GM21515 (cell line): Measurements from ENCODE around the gene CSTPP1.
"Not testable (repeated sequence)": the region's sequence is repeated elsewhere in the genome, so short reads cannot be mapped to it uniquely, and the experiment has no call there.

Experiments used
- ATAC-seq: cut with Tn5 transposase; IDR thresholded peaks from one replicate; pipeline ENCODE4 v1.9.1; 2021; ENCODE audit not compliant: unreplicated experiment

CSTPP1 gene

DNA sequence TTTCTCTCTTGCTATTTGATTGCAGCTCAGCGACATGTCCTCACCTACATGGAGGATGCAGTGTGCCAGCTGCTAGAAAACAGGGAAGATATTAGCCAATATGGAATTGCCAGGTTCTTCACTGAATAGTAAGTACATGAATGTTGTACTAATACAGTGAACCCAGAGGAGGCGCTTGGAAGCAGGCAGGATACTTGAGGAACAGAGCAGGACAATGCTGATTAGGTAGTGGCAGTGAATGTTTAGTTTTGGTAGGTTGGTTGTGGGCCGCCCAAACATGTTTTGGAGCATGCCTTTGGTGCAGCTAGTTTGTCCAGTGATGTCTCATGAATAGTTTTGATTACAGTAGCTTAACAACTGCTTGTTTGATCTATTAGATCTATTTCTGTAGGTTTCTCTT, 50.6 kb downstream of the CSTPP1 start:
- ATAC-seq: no peak

DNA sequence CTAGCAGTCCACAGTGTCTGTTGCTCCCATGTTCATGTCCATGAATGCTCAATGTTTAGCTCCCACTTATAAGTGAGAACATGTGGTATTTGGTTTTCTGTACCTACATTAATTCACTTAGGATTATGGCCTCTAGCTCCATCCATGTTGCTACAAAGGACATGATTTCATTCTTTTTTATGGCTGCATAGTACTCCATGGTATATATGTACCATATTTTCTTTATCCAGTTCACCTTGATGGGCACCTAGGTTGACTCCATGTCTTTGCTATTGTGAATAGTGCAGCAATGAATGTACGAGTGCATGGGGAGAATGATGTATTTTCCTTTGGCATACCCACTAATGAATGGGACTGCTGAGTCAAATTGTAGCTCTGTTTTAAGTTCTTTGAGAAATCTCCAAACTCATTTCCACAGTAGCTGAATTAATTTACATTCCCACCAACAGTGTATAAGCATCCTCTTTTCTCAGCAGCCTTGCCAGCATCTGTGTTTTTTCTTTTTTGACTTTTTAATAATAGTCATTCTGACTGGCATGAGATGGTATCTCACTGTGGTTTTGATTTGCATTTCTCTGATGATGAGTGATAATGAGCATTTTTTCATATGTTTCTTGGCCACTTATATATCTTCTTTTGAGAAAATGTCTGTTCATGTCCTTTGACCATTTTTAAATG, 53.4 kb downstream of the CSTPP1 start:
- ATAC-seq: not testable (repeated sequence)

DNA sequence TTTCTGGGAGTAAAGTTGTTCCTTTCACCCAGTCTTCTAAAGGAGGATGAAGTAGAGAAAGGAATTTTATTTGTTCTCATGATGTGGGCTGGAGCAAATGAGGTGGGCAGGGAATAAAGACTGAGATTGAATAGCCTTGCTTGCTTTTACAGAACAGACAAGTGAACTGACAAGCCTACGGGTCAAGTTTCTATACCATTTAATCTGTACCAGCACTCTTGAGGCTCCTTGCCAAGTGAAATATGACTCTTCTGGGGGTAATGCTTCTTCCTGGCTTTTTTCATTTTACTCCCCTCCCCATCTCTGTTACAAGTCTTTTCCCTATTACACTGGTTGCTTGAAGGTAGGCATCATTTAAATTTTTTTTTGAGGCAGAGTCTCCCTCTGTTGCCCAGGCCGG, 54.8 kb downstream of the CSTPP1 start:
- ATAC-seq: no peak

DNA sequence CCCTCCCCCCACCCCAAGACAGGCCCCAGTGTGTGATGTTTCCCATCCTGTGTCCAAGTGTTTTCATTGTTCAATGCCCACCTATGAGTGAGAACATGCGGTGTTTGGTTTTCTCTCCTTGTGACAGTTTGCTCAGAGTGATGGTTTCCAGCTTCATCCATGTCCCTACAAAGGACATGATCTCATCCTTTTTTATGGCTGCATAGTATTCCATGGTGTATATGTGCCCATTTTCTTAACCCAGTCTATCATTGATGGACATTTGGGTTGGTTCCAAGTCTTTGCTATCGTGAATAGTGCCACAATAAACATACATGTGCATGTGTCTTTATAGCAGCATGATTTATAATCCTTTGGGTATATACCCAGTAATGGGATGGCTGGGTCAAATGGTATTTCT, 55.8 kb downstream of the CSTPP1 start:
- ATAC-seq: not testable (repeated sequence)

DNA sequence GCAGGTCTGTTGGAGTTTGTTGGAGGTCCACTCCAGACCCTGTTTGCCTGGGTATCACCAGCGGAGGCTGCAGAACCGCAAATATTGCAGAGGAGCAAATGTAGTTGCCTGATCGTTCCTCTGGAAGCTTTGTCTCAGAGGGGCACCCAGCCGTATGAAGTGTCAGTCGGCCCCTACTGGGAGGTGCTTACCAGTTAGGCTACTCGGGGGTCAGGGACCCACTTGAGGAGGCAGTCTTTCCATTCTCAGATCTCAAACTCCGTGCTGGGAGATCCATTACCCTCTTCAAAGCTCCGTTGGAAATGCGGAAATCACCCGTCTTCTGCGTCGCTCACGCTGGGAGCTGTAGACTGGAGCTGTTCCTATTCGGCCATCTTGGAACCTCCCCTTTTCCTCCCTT, 61.2 kb downstream of the CSTPP1 start:
- not testable (repeated sequence) for ATAC-seq

DNA sequence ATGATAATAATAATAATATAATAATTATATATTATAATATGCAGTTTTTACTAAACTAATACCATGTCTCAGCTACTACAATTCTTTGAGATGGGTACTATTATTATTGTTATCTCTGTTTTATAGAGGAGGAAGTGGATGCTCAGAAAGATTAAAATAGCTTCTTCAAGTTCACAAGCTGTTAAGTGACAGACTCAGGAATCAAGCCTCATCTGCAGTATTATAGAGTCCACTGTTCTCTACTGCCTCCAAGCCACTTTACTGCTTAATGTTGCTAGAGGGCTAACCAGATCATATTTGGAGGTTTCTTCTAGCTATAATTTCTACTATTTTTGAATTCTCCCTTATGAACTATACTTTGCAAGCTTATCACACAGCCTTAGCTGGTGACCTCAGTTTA, 62.7 kb downstream of the CSTPP1 start:
- no peak for ATAC-seq

DNA sequence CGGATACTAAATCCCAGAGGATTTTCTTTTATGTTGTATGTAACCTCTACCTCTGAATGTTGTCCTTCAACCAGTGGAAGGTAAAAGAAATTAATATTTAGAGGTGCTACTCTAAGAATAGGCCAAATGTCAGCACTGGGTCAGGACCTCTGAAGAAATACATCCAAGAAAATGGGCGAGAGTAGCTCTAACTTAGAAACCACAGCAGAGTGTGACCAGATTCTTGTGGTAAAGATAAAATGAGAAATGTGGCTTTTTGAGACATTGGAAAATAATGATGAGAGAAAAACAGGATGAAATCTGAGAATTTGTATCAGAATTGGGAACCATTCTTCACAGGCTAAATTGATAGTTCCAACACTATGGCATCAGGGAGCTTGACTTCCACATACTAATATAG, 63.5 kb downstream of the CSTPP1 start:
- ATAC-seq: no peak

DNA sequence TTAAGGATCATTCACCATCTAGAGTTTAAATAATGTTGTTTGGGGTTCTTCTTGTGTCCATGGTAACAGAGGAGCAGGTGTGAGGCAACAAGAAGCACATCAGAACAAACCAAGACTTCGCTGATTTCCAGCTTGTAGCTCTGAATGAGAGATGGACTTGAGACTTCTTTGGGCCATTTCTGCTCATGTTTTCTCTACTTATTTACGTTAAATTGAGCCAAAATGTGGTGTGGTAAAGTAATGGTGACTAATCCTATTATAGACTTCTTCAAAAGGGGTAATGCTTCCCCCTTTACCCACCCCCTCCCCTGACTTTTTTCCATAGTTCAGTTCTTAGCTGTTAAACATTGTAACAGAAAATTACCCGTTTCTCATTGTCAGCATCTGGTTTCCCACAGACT, 65.2 kb downstream of the CSTPP1 start:
- ATAC-seq: no peak

DNA sequence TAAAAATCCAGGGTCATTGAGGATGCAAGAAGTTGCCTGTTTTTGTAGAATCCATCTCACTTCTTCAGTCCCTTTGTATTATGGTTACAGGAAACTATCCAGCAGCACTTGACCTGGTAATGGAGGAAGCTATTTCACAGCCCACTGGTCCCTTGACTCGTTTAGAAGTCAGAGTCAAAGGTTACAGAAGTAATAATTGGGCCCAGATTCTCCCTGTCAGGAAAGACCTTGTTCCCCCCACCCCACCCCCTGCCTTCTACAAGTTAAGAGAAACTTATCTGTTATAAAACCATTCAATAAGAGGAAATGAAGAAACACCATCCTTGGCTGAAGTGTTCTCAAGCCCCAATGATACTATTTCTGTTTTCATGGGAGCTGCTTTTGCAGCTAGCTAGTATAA, 65.8 kb downstream of the CSTPP1 start:
- no peak for ATAC-seq

DNA sequence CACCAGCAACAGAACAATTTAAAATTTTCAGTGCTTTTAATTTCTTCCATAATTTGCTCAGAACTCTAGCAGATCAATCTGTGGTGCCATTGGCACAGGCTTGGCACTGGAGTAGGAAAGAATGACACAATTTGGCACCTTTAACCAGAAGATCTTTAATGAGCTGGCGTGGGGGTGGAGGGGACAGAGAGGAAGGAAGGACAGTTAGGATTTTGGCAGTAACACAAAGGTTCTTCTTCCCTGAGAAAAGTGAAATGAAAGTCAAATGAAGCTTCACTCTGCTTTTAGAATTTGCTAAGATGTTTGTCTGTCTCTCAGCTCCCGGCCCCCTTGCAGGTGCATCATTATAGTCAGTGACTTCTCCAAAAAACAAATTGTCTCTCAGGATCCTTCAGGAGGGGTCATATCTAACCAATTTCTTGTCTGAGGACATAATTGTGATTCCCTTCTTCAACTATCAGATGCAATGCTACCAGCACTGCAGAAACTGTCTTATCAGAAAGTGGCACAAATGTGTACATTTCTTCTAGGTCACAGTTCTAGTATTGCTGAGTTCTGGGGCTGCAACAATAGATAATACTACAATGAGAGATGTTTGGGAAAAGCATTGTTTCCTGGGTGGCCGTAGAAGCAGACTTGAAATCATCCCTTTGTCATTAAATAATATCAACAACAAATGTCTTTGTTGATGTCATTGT, 66.8 kb downstream of the CSTPP1 start:
- no peak for ATAC-seq

DNA sequence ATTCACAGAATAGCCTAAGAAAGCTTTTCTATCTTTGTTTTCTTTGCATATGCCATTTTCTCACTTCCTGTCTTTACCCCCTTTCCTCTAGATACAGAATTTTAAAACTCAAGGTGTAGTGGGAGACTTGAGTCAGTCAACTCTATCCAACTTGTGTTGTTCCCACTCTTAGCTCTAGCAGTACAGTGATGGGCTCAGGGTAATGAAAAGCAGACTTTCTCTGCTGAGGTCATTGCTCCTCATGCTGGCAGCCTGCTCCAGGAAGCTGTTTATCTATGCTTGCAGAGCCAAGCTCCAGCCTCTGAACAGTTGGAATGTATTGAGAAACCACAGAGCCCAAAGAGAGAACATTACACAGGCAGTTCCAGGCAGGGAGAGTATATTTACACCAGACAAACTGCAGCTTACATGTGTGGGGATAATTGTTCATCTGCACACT, 68.1 kb downstream of the CSTPP1 start:
- ATAC-seq: no peak

DNA sequence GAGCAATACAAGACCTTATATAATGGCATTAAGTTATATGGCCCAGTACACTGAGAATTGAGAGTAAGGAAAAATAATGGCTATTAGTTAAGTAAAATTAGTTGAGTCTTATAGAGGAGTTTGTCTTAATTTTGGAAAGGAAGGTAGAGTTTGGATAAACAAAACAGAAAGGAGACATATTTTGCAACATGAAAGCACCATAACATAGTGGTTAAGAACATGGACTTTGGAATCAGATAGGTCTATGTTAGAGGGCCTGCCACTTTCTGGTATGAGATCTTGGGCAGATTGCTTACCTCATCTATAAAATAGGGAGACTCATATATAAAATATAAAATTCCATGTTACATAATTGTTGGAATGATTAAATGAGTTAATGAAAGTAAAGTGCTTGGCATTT, 68.9 kb downstream of the CSTPP1 start:
- ATAC-seq: no peak

DNA sequence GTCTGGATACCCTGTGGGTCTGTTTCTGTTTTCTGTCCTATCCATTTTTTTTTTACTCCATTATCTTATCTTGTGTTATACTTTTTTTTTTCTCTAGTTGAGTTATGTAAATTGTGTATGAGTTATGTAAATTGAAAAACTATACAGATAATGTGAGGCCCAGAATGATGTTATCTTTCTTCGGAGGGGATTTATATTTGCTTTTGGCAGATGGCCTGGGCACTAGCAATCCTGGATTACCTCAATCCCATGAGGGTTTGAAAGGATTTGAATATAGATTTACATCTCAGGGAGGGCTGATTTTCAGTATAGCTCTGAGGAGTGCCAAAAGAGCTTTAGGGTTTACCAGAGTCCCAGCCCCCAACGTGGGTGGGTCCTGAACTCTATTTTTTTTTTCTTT, 71.0 kb downstream of the CSTPP1 start:
- no peak for ATAC-seq

DNA sequence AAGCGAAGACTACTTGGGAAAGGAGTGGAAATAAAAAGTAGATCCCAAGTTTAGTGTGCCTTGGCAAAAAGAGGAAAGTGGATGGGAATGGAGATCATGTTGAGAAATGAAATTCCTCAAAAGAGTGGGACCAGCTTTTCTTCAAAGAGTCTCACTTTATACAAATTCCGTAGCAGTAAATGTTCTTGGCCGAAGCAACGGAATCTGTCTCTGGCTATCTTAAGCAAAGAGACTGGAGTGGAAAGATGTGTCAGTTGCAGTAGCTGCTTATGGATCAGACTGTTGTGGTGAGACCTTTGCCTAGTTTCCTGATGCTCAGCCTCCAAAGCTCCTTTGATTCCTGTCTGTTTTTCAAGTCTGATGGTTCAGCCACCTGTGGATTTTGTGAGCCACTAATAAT, 73.6 kb downstream of the CSTPP1 start:
- no peak for ATAC-seq

DNA sequence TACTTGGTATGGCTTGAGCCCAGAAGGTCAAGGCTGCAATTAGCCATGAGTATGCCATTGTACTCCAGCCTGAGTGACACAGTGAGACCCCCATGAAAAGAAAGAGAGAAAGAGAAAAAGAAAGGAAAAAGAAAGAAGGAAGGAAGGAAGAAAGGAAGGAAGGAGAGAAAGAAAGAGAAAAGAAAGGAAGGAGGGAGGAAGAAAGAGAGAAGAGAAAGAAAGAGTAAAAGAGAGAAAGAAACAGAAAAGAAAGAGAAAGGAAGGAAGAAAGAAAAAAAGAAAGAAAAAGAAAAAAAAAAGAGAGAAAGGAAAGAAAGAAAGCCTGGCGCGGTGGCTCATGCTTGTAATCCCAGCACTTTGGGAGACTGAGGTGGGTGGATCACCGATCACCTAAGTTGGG, 77.5 kb downstream of the CSTPP1 start:
- no peak for ATAC-seq

DNA sequence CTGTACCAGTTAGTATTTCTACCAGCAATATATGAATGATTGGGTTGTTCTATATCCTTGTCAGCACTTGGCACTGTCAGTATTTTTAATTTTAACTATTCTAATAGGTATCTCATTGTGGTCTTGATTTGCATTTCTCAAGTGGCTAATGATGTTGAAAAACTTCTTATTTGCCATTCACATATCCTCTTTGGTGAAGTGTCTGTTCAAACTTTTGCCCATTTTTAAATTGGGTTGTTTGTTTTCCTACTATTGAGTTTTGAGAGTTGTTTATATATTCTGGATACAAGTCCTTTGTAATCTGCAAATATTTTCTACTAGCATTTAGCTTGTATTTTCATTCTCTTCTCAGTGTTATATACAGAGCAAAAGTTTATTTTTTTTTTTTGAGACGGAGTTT, 82.1 kb downstream of the CSTPP1 start:
- ATAC-seq: no peak

DNA sequence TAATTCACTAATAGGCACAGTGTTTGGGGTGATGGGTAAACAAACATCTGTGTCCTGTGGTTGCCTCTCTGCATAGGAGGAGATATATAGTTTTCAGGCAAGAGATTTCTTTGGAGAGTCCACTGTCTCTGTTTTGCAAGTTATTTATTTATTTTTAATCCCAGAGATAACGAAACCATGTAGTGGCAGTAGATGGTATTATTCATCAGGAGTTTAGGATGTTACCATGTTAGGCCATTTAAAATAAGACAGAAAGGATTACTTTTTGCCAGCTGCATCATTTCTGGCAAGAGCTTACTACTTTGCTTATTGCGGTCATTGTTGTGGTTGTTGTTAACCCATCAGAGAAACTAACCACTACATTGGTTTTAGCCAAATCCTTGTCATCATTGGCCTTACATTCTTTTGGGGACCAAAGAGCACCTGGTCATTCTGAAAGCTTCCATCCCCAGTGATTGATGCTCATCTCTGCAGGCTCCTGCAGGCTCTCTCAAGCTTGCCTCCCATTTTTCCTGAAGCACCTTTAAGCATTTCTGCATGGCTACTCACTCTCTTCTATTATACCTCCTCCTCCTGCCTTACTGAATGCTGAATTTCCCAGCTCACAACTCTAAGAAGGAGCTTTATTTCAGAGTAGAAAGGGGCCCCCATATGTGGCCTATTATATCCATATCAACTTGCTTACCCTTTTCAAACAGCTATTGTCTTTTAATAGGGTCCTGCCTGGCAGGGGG, 84.4 kb downstream of the CSTPP1 start:
- ATAC-seq: no peak

DNA sequence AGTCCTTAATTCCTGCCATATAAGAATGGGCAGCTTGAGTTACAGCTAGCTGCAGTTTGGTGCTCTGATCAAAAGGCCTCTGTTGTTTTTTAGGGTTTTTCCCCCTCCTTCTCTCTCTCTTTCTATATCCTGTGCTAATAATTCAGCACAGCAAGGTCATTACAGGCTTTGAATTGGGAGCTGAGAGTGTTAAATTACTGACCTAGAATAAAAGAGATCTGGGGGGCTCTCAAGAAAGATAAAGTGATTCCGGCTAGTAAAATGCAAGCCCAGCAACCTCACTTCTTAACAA, 84.9 kb downstream of the CSTPP1 start:
- ATAC-seq: no peak

DNA sequence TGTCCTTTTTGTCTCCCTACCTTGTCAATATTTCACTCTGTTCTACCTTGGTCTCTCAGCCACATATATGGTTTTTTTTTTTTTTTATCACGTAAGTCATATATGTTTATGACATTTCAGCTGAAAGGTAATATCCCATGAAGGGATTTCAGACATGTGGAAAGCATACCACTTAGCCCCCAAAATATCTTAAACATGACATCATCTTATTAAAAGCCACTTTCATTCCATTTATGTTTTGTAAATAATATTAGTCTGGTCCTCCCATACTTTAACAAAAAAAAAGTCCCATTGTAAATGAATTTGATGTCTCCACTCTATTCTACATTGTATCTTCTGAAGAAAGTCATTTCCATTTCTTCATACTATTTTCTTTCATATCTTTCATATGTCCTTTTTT, 85.4 kb downstream of the CSTPP1 start:
- no peak for ATAC-seq

DNA sequence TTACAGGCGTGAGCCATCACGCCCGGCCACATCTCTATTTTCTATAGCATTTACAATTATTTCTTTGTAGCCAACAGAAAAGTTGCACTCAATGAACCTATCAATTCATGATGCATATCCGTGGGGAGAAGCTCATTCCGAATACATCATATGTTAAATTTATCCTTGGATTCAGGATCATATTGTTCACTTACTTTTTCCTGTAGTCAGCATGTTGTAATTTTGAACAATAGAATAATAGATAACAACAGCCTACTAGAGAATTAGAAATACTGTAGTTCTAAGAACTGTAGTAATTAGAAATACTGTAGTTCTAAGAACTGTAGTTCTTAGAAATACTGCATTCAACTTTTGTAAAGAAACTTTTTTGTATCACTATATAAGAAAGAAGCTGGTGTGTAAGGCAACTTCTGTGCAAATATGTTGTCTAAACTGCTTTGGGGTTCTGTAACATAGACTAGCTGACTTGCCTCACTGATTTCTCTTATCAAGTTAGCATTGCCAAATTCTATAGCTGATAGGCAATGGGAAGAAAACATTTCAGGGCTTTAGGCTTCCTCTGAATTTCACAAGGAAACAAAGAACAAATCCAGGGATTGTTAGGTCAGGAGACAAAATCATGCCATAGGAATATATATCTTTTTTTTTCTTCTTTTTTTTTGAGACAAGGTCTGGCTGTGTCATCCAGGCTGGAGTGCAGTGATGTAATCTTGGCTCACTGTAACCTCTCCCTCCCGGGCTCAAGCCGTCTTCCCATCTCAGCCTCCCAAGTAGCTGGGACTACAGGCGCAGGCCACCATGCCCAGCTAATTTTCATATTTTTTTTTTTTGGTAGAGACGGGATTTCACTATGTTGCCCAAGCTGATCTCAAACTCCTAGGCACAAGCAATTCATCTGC, 91.9 kb downstream of the CSTPP1 start:
- ATAC-seq: no peak

DNA sequence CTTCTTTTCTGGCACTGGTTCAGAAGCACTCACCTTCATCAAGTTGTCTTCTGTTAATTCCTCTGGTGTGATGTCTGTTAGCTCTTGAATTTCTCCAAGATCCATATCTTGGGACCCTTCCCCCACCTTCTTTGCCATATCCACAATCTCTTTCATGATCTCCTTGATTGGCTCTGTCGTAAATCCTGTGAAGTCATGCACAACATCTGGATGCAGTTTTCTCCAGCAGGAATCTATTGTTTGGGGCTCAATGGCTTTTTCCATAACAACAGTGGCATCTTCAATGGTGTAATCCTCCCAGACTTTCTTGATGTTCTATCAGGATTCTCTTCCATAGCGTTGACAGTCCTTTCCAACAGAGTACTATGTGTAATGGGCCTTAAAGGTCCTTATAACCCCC, 96.9 kb downstream of the CSTPP1 start:
- no peak for ATAC-seq
